CD4-positive, alpha-beta T cell (primary cell): ENCODE results near the gene PCDH9. TPM values are rescaled to one million over a fixed set of nuclear protein-coding genes. Genes with fewer than 3 reads are reported as not detected.

Source experiments
- ATAC-seq: fragments of 200-7000 bp; cut with Tn5 transposase; one replicate; pipeline ENCODE4 v1.10.0; 2022; ENCODE audit warnings: mild to moderate bottlenecking; ENCODE audit not compliant: poor library complexity
- CTCF ChIA-PET: fragments of 350-600 bp; sonication (Branson Sonifier 250); formaldehyde crosslinking; loops from one replicate; lab custom pipeline; 2021; ENCODE audit warnings: antibody characterized with exemption, inconsistent platforms; lab: Charles Lee
- POLR2A ChIA-PET: fragments of 350-600 bp; sonication (Branson Sonifier 250); formaldehyde crosslinking; loops from one replicate; lab custom pipeline; 2021; ENCODE audit warnings: antibody characterized with exemption, inconsistent platforms; lab: Charles Lee
- DNase-seq, 14 experiments: peaks; one replicate each; pipeline ENCODE4 v3.0.0-alpha.2; 2013 to 2020; ENCODE audit warnings: mixed read lengths in 2 of 14
- H3K27ac ChIP-seq, 2 donors: one replicate each; pipeline versions ENCODE4 v1.5.1 to v1.7.0; 2013; ENCODE audit warnings: low read length in 2 of 2, low read depth in 1 of 2, mild to moderate bottlenecking in 1 of 2
- H3K27me3 ChIP-seq, 2 experiments: 1 replicate in 1 of 2; 2 replicates in 1 of 2; pipeline versions ENCODE4 v1.6.1 to v1.7.0; 2013; ENCODE audit warnings: low read length in 2 of 2, control low read depth in 1 of 2, mild to moderate bottlenecking in 1 of 2, moderate library complexity in 1 of 2; ENCODE audit not compliant: insufficient read depth in 2 of 2, control insufficient read depth in 1 of 2
- H3K36me3 ChIP-seq: one replicate; pipeline ENCODE4 v1.6.1; 2013; ENCODE audit warnings: low read length, control low read depth; ENCODE audit not compliant: insufficient read depth
- H3K4me1 ChIP-seq: one replicate; pipeline ENCODE4 v1.6.1; 2013; ENCODE audit warnings: low read length, control low read depth; ENCODE audit not compliant: insufficient read depth
- H3K4me3 ChIP-seq: one replicate; pipeline ENCODE4 v1.5.1; 2013; ENCODE audit warnings: mild to moderate bottlenecking, low read length, moderate library complexity
- H3K9me3 ChIP-seq, 2 experiments: 1 replicate in 1 of 2; 2 replicates in 1 of 2; pipeline versions ENCODE4 v1.6.1 to v1.7.0; 2013; ENCODE audit warnings: low read length in 2 of 2, mild to moderate bottlenecking in 2 of 2, control low read depth in 1 of 2, moderate library complexity in 1 of 2; ENCODE audit not compliant: control insufficient read depth in 1 of 2, insufficient read depth in 1 of 2
- H3K27ac Mint-ChIP-seq: one replicate; pipeline ENCODE4 v1.8.0; 2020; ENCODE audit warnings: mixed read lengths
- H3K27me3 Mint-ChIP-seq: one replicate; pipeline ENCODE4 v1.8.0; 2021; ENCODE audit warnings: mixed read lengths
- H3K36me3 Mint-ChIP-seq: one replicate; pipeline ENCODE4 v1.8.0; 2021; ENCODE audit warnings: low read depth, mixed read lengths
- H3K4me1 Mint-ChIP-seq: one replicate; pipeline ENCODE4 v1.8.0; 2021; ENCODE audit warnings: low read depth, mixed read lengths
- H3K4me3 Mint-ChIP-seq: one replicate; pipeline ENCODE4 v1.8.0; 2020; ENCODE audit warnings: mild to moderate bottlenecking, mixed read lengths
- H3K9me3 Mint-ChIP-seq: one replicate; pipeline ENCODE4 v1.8.0; 2020; ENCODE audit warnings: mixed read lengths
- CTCF ChIP-seq: fragments of 200-600 bp; IDR thresholded peaks from one replicate; pipeline ENCODE4 v1.8.0; 2022; ENCODE audit warnings: antibody characterized with exemption, mild to moderate bottlenecking
- intact Hi-C, 2 experiments: fragments of 100-400 bp; cut with DNase I in 1 of 2; cut with micrococcal nuclease in 1 of 2; formaldehyde crosslinking; loops; one replicate each; pipeline versions ENCODE4 v1.15.1 to v1.9.0; 2023 to 2025; cut with DNase I, micrococcal nuclease
- total RNA-seq, 174 experiments: library from RNA in 2 of 174; stranded (reverse) in 2 of 174; gene quantifications; one replicate each; pipeline ENCODE4 v1.2.3 and lab custom pipeline; 2021 to 2026

Gene PCDH9
- total RNA-seq, 2 experiments from 2014 or later = 0.08 to 0.19 TPM

- peaks cover 17% of the 10 kb centered on the region for H3K4me1 Mint-ChIP-seq
- intact Hi-C loops = no loop called here
- CTCF ChIA-PET = interaction anchor here (0.6 kb wide), 2 partner anchors 19 to 1865 kb away, joined by 3 read pairs; no protein-coding TSS in a partner anchor
- Histone ChIP-seq H3K27me3 (peaks cover 5 to 10% of the 10 kb centered on the region in 2 experiments), H3K27ac (no peak overlapping the region), H3K36me3 (no peaks in the 10 kb centered on the region), H3K9me3 (peaks cover 0 to 3% of the 10 kb centered on the region in 2 experiments), H3K4me1 (peaks cover 24% of the 10 kb centered on the region), H3K4me3 (peak overlapping the region; percentile 74)
- H3K27ac Mint-ChIP-seq = no peak overlapping the region
- peaks cover 9% of the 10 kb centered on the region for H3K27me3 Mint-ChIP-seq
- no peak for DNase-seq
- no peaks in the 10 kb centered on the region for H3K36me3 Mint-ChIP-seq
- no peak for TF ChIP-seq CTCF
- H3K9me3 Mint-ChIP-seq = no peaks in the 10 kb centered on the region
- no peak overlapping the region for H3K4me3 Mint-ChIP-seq
- no peak for ATAC-seq
- POLR2A ChIA-PET = no interaction called here
Measured at GRCh38 chr13:67231289-67232000, 1.3 kb upstream of the PCDH9 start.

- no peaks in the 10 kb centered on the region for H3K9me3 Mint-ChIP-seq
- H3K4me3 Mint-ChIP-seq = no peak overlapping the region
- H3K27me3 Mint-ChIP-seq = peaks cover 9% of the 10 kb centered on the region
- DNase-seq = peak; percentile 56 to 89 (median 76)
- ChIA-PET POLR2A (no interaction called here), CTCF (no interaction called here)
- H3K27me3 ChIP-seq = peaks cover 5 to 10% of the 10 kb centered on the region in 2 experiments
- TF ChIP-seq CTCF = no peak
- H3K4me1 ChIP-seq = peaks cover 24% of the 10 kb centered on the region
- H3K27ac ChIP-seq = no peak overlapping the region
- H3K36me3 Mint-ChIP-seq = no peaks in the 10 kb centered on the region
- H3K4me3 ChIP-seq = peak overlapping the region; percentile 74
- peaks cover 0 to 3% of the 10 kb centered on the region in 2 experiments for H3K9me3 ChIP-seq
- H3K27ac Mint-ChIP-seq = no peak overlapping the region
- peaks cover 17% of the 10 kb centered on the region for H3K4me1 Mint-ChIP-seq
- ATAC-seq = peak; percentile 91
- intact Hi-C loops = no loop called here
- H3K36me3 ChIP-seq = no peaks in the 10 kb centered on the region
Measured at GRCh38 chr13:67230404-67231288, 510 bp upstream of the PCDH9 start.

GRCh38 chr13:67228916-67229315, 1.2 kb downstream of the PCDH9 start:
- intact Hi-C loops = no loop called here
- no peaks in the 10 kb centered on the region for H3K9me3 Mint-ChIP-seq
- H3K4me3 ChIP-seq = peak overlapping the region; percentile 74
- peaks cover 5 to 10% of the 10 kb centered on the region in 2 experiments for H3K27me3 ChIP-seq
- no peak overlapping the region for H3K27ac ChIP-seq
- no peak overlapping the region for H3K27ac Mint-ChIP-seq
- ChIA-PET POLR2A (no interaction called here), CTCF (interaction anchor here (1.4 kb wide), 1 partner anchor 9 kb away, joined by 5 read pairs; no protein-coding TSS in a partner anchor)
- H3K9me3 ChIP-seq = peaks cover 0 to 3% of the 10 kb centered on the region in 2 experiments
- DNase-seq = peak in 1 of 14 experiments; percentile 7
- no peaks in the 10 kb centered on the region for H3K36me3 ChIP-seq
- ATAC-seq = no peak
- no peaks in the 10 kb centered on the region for H3K36me3 Mint-ChIP-seq
- TF ChIP-seq CTCF = no peak
- H3K4me1 Mint-ChIP-seq = peaks cover 22% of the 10 kb centered on the region
- H3K27me3 Mint-ChIP-seq = peaks cover 9% of the 10 kb centered on the region
- H3K4me3 Mint-ChIP-seq = no peak overlapping the region
- peaks cover 24% of the 10 kb centered on the region for H3K4me1 ChIP-seq
